ENCODE results near the gene IVNS1ABP. TPM values are rescaled to one million over a fixed set of nuclear protein-coding genes. Genes with fewer than 3 reads are reported as not detected.

The IVNS1ABP gene
- total and polyA plus RNA-seq, 2 of the 13 experiments (the other 11 are each of a cell fraction or from before 2014, with no cell fraction given): 49.1 to 51.7 TPM

DNA sequence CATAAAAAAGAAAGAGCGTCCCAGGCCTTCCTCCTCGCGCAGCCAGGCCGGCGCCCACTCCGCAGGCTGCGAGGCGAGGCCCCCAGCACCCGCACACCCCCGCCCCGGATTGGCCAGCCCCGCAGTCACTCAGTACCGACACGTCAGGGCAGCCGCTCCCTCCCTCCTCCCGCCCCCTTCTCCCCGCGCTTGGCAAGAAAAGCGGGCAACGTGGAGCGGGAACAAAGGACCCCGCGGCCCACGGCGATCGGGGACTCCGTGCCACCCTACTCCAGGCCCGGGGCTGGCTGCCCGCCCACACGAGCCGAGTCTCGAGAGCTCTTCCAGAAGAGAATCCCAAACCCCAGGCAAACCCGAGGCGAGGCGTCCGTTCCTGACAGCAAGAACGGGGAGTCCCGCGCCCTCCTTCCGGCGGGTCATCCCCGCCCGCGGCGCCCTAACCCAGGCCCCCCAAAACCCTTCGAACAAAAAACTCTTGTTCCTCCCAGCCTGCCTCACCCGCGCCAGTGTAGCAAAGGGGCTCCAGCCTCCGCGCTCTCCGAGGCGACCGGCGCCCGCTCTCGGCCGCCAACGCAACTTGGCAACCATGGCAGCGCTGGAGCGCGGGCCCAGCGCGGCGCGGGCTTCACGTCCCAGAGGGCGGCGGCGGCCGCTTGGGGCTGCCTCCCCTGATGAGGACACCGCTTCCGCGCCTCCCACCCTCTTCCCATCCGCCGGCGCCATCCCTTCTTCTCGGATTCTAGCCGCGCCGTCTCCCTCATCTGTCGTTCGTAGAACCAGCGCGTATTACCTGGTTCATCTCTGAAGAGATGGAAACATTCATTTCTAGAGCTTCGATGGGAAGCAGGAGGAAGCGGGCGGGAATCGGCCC is 645 bp downstream of the IVNS1ABP start:
- no peaks in the 10 kb centered on the region for H3K27me3 ChIP-seq (ENCODE audit: control insufficient read depth in 1 of 2, insufficient read depth in 2 of 2, low read length in 2 of 2)
- peak; percentile 90 for ATAC-seq
- no peak overlapping the region for H2AFZ ChIP-seq (ENCODE audit: low read length)
- BruUV-seq (replicated peaks): TSS peak; percentile 44
- peak overlapping the region; percentile 77 for H3K4me2 ChIP-seq (ENCODE audit: low read depth, low read length)
- FAIRE-seq: no peak
- in situ Hi-C loops (cut with HindIII; ENCODE audit: extremely low pct_ligation_motif_present, low pct_unique_long_range_greater_than_20kb): loop anchor here (10.0 kb wide), 1 partner anchor 368 kb away; no protein-coding TSS in a partner anchor
- peaks cover 58% of the 10 kb centered on the region for H3K4me1 ChIP-seq (ENCODE audit: insufficient read depth, low read length)
- ChIA-PET POLR2A (interaction anchor here (0.9 to 2.5 kb wide), 14 partner anchors 10 to 1265 kb away, joined by 3 to 13 read pairs (median 4); partner anchors contain the start of genes ODR4, RNF2, SWT1 and TPR), CTCF (ENCODE audit: low intra/inter-chr PET ratio, low total read pairs) (no interaction called here)
- no peaks in the 10 kb centered on the region for H3K36me3 ChIP-seq (replicated peaks in 1 of 2; ENCODE audit: control insufficient read depth in 1 of 2, insufficient read depth in 2 of 2, low read length in 2 of 2)
- peak; percentile 74 for DNase-seq (ENCODE audit: low spot score)
- peak overlapping the region; percentile 92 for H3K27ac ChIP-seq (ENCODE audit: extremely low read length, insufficient read depth, low read length)
- H4K20me1 ChIP-seq (ENCODE audit: insufficient read depth, low read length): peaks cover 35% of the 10 kb centered on the region
- peak overlapping the region; percentile 97 for H3K9ac ChIP-seq (ENCODE audit: insufficient read depth, low read depth, low read length)
- no peaks in the 10 kb centered on the region for H3K9me3 ChIP-seq (ENCODE audit: low read length)
- peak overlapping the region; percentile 78 to 84 (median 83) for H3K4me3 ChIP-seq (replicated peaks in 1 of 3; ENCODE audit: insufficient read depth in 1 of 3, low read depth in 2 of 3, low read length in 3 of 3)
- WGBS (ENCODE audit: low lambda C conversion rate): 1% methylated on average over 49 of the region's 88 CpGs
- H3K79me2 ChIP-seq (ENCODE audit: insufficient read depth, low read length): peaks cover 58% of the 10 kb centered on the region
- intact Hi-C loops (cut with micrococcal nuclease; ENCODE audit: unreplicated experiment): loop anchor here (2.0 to 5.0 kb wide), 3 partner anchors 159 to 366 kb away; partner anchors contain the start of genes SWT1 and TRMT1L
- no peak for TF ChIP-seq CENPX (CRISPR knock-in tag; IDR thresholded peaks at IDR 0.05)
- TF ChIP-seq ETV6 (CRISPR knock-in tag; conservative IDR thresholded peaks at IDR 0.05): no peak
- TF ChIP-seq PRPF4 (IDR thresholded peaks at IDR 0.05; ENCODE audit: low read depth, low read length, poor library complexity, severe bottlenecking): no peak
- TF ChIP-seq, protein P1, sequence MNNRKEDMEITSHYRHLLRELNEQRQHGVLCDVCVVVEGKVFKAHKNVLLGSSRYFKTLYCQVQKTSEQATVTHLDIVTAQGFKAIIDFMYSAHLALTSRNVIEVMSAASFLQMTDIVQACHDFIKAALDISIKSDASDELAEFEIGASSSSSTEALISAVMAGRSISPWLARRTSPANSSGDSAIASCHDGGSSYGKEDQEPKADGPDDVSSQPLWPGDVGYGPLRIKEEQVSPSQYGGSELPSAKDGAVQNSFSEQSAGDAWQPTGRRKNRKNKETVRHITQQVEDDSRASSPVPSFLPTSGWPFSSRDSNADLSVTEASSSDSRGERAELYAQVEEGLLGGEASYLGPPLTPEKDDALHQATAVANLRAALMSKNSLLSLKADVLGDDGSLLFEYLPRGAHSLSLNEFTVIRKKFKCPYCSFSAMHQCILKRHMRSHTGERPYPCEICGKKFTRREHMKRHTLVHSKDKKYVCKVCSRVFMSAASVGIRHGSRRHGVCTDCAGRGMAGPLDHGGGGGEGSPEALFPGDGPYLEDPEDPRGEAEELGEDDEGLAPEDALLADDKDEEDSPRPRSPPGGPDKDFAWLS (CRISPR knock-in tag; IDR thresholded peaks at IDR 0.05; ENCODE audit: borderline replicate concordance): peak; percentile 63; the same call in 1 of the 2 replicates
- TF ChIP-seq, protein P2, sequence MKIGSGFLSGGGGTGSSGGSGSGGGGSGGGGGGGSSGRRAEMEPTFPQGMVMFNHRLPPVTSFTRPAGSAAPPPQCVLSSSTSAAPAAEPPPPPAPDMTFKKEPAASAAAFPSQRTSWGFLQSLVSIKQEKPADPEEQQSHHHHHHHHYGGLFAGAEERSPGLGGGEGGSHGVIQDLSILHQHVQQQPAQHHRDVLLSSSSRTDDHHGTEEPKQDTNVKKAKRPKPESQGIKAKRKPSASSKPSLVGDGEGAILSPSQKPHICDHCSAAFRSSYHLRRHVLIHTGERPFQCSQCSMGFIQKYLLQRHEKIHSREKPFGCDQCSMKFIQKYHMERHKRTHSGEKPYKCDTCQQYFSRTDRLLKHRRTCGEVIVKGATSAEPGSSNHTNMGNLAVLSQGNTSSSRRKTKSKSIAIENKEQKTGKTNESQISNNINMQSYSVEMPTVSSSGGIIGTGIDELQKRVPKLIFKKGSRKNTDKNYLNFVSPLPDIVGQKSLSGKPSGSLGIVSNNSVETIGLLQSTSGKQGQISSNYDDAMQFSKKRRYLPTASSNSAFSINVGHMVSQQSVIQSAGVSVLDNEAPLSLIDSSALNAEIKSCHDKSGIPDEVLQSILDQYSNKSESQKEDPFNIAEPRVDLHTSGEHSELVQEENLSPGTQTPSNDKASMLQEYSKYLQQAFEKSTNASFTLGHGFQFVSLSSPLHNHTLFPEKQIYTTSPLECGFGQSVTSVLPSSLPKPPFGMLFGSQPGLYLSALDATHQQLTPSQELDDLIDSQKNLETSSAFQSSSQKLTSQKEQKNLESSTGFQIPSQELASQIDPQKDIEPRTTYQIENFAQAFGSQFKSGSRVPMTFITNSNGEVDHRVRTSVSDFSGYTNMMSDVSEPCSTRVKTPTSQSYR (CRISPR knock-in tag; IDR thresholded peaks at IDR 0.05; ENCODE audit: borderline replicate concordance): no peak
- TF ChIP-seq TAF1 (CRISPR knock-in tag; IDR thresholded peaks at IDR 0.05): no peak; the same call in 1 of the 2 replicates
- TF ChIP-seq, protein P3, sequence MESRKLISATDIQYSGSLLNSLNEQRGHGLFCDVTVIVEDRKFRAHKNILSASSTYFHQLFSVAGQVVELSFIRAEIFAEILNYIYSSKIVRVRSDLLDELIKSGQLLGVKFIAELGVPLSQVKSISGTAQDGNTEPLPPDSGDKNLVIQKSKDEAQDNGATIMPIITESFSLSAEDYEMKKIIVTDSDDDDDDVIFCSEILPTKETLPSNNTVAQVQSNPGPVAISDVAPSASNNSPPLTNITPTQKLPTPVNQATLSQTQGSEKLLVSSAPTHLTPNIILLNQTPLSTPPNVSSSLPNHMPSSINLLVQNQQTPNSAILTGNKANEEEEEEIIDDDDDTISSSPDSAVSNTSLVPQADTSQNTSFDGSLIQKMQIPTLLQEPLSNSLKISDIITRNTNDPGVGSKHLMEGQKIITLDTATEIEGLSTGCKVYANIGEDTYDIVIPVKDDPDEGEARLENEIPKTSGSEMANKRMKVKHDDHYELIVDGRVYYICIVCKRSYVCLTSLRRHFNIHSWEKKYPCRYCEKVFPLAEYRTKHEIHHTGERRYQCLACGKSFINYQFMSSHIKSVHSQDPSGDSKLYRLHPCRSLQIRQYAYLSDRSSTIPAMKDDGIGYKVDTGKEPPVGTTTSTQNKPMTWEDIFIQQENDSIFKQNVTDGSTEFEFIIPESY (CRISPR knock-in tag; IDR thresholded peaks at IDR 0.05): no peak
- TF ChIP-seq MAFF (IDR thresholded peaks at IDR 0.05; ENCODE audit: low read depth, low read length): no peak
- peak; percentile 85 for TF ChIP-seq NFYC (CRISPR knock-in tag; IDR thresholded peaks at IDR 0.05)
- TF ChIP-seq ZNF563 (CRISPR knock-in tag; IDR thresholded peaks at IDR 0.05): 0 out of 2 replicates have a peak, but pooled peaks have one; percentile 51
- TF ChIP-seq ZNF101 (CRISPR knock-in tag; IDR thresholded peaks at IDR 0.05; ENCODE audit: borderline replicate concordance, low read depth): 0 out of 2 replicates have a peak, but pooled peaks have one; percentile 16
- no peak for TF ChIP-seq NCOA1 (CRISPR knock-in tag; IDR thresholded peaks at IDR 0.05)
- TF ChIP-seq KDM5B (CRISPR knock-in tag; IDR thresholded peaks at IDR 0.05; ENCODE audit: borderline replicate concordance): no peak; the same call in none of the 2 replicates
- TF ChIP-seq THYN1 (CRISPR knock-in tag; IDR thresholded peaks at IDR 0.05; ENCODE audit: borderline replicate concordance, low read depth): no peak
- no peak; the same call in 1 of the 2 replicates for TF ChIP-seq ZNF614 (CRISPR knock-in tag; IDR thresholded peaks at IDR 0.05; ENCODE audit: borderline replicate concordance)

All from HepG2 (cell line).